SH-SY5Y (cell line): Measurements from ENCODE around the gene CORO2B.

Source experiments
- GATA2 ChIP-seq: IDR thresholded peaks from 2 replicates; pipeline ENCODE4 v1.6.1; 2011; ENCODE audit warnings: mild to moderate bottlenecking, low read depth, low read length
- GATA3 ChIP-seq: IDR thresholded peaks from 2 replicates; pipeline ENCODE4 v1.6.1; 2011; ENCODE audit warnings: low read depth, mild to moderate bottlenecking, low read length, moderate library complexity

DNA sequence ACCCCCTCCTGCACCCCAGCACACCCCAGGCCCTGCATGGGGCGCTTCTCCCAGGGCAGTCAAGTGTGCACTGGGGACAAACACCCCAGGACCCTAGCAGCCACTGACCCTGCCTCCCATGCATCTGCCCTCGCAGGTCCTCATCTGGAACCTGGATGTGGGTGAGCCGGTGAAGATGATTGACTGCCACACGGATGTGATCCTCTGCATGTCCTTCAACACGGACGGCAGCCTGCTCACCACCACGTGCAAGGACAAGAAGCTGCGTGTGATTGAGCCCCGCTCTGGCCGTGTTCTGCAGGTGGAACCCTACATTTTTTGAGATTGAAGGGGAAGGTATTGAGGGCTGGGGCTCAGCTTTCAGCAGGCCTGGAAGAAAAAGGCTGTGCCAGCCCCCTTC lies 132.6 kb downstream of the CORO2B start:
- TF ChIP-seq GATA2 (no peak), GATA3 (no peak)
